Liver (tissue), 9 donors: ENCODE measurements around the gene DCDC2C. TPM values are rescaled to one million over a fixed set of nuclear protein-coding genes. Genes with fewer than 3 reads are reported as not detected.

ENCODE experiments used
- DNase-seq: peaks from one replicate; pipeline ENCODE4 v3.0.0-alpha.2; 2017; ENCODE audit warnings: low spot score
- H3K27ac ChIP-seq, 2 donors: one replicate each; pipeline ENCODE4 v1.7.0; 2013; ENCODE audit warnings: inconsistent platforms in 2 of 2, low read length in 2 of 2, control low read depth in 1 of 2, low read depth in 1 of 2, mild to moderate bottlenecking in 1 of 2
- H3K27me3 ChIP-seq, 4 donors: one replicate each; pipeline versions ENCODE4 v1.6.1 to v1.7.0; 2013; ENCODE audit warnings: low read length in 3 of 4, inconsistent platforms in 1 of 4, mild to moderate bottlenecking in 1 of 4, moderate library complexity in 1 of 4; ENCODE audit not compliant: control insufficient read depth in 4 of 4, insufficient read depth in 4 of 4
- H3K36me3 ChIP-seq, 4 donors: one replicate each; pipeline versions ENCODE4 v1.6.1 to v1.7.0; 2013; ENCODE audit warnings: low read length in 3 of 4, mild to moderate bottlenecking in 3 of 4, low read depth in 1 of 4, moderate library complexity in 1 of 4; ENCODE audit not compliant: control insufficient read depth in 4 of 4, insufficient read depth in 3 of 4
- H3K4me1 ChIP-seq, 4 donors: one replicate each; pipeline versions ENCODE4 v1.6.1 to v1.7.0; 2013; ENCODE audit warnings: low read length in 3 of 4, mild to moderate bottlenecking in 3 of 4, moderate library complexity in 1 of 4; ENCODE audit not compliant: control insufficient read depth in 4 of 4, insufficient read depth in 4 of 4
- H3K4me3 ChIP-seq, 3 donors: one replicate each; pipeline versions ENCODE4 v1.6.1 to v1.7.0; 2013; ENCODE audit warnings: low read length in 3 of 3, control low read depth in 1 of 3, low read depth in 1 of 3, mild to moderate bottlenecking in 1 of 3
- H3K9ac ChIP-seq, 2 donors: one replicate each; pipeline ENCODE4 v1.7.0; 2013; ENCODE audit warnings: low read length in 2 of 2, mild to moderate bottlenecking in 2 of 2, moderate library complexity in 2 of 2, control low read depth in 1 of 2, low read depth in 1 of 2
- H3K9me3 ChIP-seq, 4 donors: one replicate each; pipeline versions ENCODE4 v1.6.1 to v1.7.0; 2013; ENCODE audit warnings: low read length in 3 of 4; ENCODE audit not compliant: control insufficient read depth in 4 of 4
- ATF3 ChIP-seq: IDR thresholded peaks from 2 replicates; pipeline ENCODE4 v1.6.1; 2016; ENCODE audit warnings: antibody characterized with exemption
- CTCF ChIP-seq: fragments of 150-350 bp; IDR thresholded peaks from 2 replicates; pipeline ENCODE4 v1.5.1; 2017; ENCODE audit warnings: improper control_type of control experiment, low read depth, low read length; ENCODE audit not compliant: missing input control
- EGR1 ChIP-seq, 2 donors: IDR thresholded peaks; 2 replicates each; pipeline ENCODE4 v1.6.1; 2016 to 2018; ENCODE audit warnings: antibody characterized with exemption in 2 of 2, low read depth in 2 of 2
- FOXA1 ChIP-seq: IDR thresholded peaks from 2 replicates; pipeline ENCODE4 v1.6.1; 2016; ENCODE audit warnings: antibody characterized with exemption
- FOXA2 ChIP-seq: IDR thresholded peaks from 2 replicates; pipeline ENCODE4 v1.6.1; 2016; ENCODE audit warnings: antibody characterized with exemption
- GABPA ChIP-seq, 2 donors: IDR thresholded peaks in 1 of 2; conservative IDR thresholded peaks in 1 of 2; 2 replicates each; pipeline ENCODE4 v1.6.1; 2016; ENCODE audit warnings: antibody characterized with exemption in 2 of 2, mild to moderate bottlenecking in 1 of 2, moderate library complexity in 1 of 2
- HNF4G ChIP-seq: IDR thresholded peaks from 2 replicates; pipeline ENCODE4 v1.6.1; 2016; ENCODE audit warnings: antibody characterized with exemption
- JUND ChIP-seq, 2 donors: IDR thresholded peaks; 2 replicates each; pipeline ENCODE4 v1.6.1; 2016; ENCODE audit warnings: antibody characterized with exemption in 2 of 2
- MAX ChIP-seq: IDR thresholded peaks from 2 replicates; pipeline ENCODE4 v1.6.1; 2016; ENCODE audit warnings: antibody characterized with exemption
- NR2F2 ChIP-seq: IDR thresholded peaks from 2 replicates; pipeline ENCODE4 v1.6.1; 2016; ENCODE audit warnings: antibody characterized with exemption
- RAD21 ChIP-seq, 2 donors: IDR thresholded peaks; 2 replicates each; pipeline ENCODE4 v1.6.1; 2016; ENCODE audit warnings: antibody characterized with exemption in 2 of 2, mild to moderate bottlenecking in 2 of 2
- REST ChIP-seq: IDR thresholded peaks from 2 replicates; pipeline ENCODE4 v1.6.1; 2016; ENCODE audit warnings: antibody characterized with exemption, mild to moderate bottlenecking
- RXRA ChIP-seq, 2 donors: IDR thresholded peaks; 2 replicates each; pipeline ENCODE4 v1.6.1; 2017 to 2018; ENCODE audit warnings: antibody characterized with exemption in 2 of 2, mild to moderate bottlenecking in 1 of 2
- SP1 ChIP-seq: IDR thresholded peaks from 2 replicates; pipeline ENCODE4 v1.6.1; 2018; ENCODE audit warnings: antibody characterized with exemption, mild to moderate bottlenecking
- TAF1 ChIP-seq: conservative IDR thresholded peaks from 2 replicates; pipeline ENCODE4 v1.6.1; 2016; ENCODE audit warnings: antibody characterized with exemption, mild to moderate bottlenecking
- YY1 ChIP-seq: IDR thresholded peaks from 2 replicates; pipeline ENCODE4 v1.6.1; 2016; ENCODE audit warnings: antibody characterized with exemption, mild to moderate bottlenecking
- WGBS: extraction: QIAGEN DNeasy Blood & Tissue Kit; methylation state at CpG from one replicate; pipeline ENCODE4 v1.1.7; 2013; 5-methylcytosine and 5-hydroxymethylcytosine counted together
- polyA plus RNA-seq, 2 donors: library from polyadenylated mRNA; stranded (reverse) in 1 of 2; unstranded in 1 of 2; fragments of 200-250 nt in 1 of 2; fragments of >200 nt in 1 of 2; fragmentation: Nextera tagmentation in 1 of 2; extraction: Ambion mirVana in 1 of 2; gene quantifications; one replicate each; pipeline versions ENCODE4 v1.2.1 to v1.2.3, GENCODE V29; 2013 to 2015
- total RNA-seq, 2 donors: library from RNA; depleted of rRNA; stranded (reverse); fragments of >200 nt; gene quantifications; one replicate each; pipeline ENCODE4 v1.2.3, GENCODE V29; 2014
- TF ChIP-seq, protein P1 (sequence below): IDR thresholded peaks from 2 replicates; pipeline ENCODE4 v1.6.1; 2016; ENCODE audit warnings: antibody characterized with exemption
- donor health status: healthy.
- donor health status: healthy.
- donor health status: healthy.
- donor health status: healthy.
- donor health status: healthy.

Gene DCDC2C
- total and polyA plus RNA-seq, 4 donors: not detected

DNA sequence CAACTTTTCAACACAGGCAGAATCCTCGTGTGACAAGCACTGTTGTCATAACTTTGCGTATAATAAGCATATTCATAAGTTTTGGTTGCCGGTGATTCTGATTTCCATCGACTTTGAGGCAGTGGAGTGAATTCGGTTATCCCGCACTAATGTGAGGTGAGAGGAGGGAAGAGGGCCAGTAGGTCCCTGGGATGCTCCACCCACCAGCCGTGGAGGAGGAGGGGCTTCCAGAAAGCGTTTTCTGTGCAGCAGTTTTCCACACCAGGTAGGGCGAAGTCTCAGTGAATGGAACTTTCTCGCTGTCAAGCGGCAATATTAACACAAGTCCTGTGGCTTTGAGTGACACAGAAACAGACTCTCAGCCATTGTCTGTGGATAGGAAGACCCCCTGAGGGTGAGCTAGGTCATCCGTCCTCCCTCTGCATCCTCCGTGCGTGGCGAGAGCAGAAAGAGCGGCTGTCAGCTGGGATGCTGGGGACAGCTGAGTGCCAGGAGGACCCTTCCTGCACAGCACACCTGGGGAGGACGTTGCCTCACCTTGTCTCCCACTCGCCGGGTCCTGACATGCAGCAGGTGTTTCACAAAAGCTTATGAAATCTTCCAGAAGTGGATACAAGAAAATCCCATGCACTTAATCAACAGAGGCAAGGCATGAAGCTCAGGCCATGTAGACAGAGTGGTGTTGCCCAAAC is 67.5 kb downstream of the DCDC2C start:
- no peak overlapping the region for H3K27ac ChIP-seq
- no peaks in the 10 kb centered on the region for H3K36me3 ChIP-seq
- no peaks in the 10 kb centered on the region for H3K9me3 ChIP-seq
- no peak overlapping the region for H3K9ac ChIP-seq
- no peaks in the 10 kb centered on the region for H3K4me1 ChIP-seq
- peaks cover 0 to 11% (median 0%) of the 10 kb centered on the region in 4 donors for H3K27me3 ChIP-seq
- TF ChIP-seq MAX: no peak
- TF ChIP-seq ATF3: no peak
- TF ChIP-seq SP1: no peak
- no peak for TF ChIP-seq CTCF
- TF ChIP-seq FOXA2: no peak
- TF ChIP-seq NR2F2: no peak
- no peak for TF ChIP-seq TAF1
- TF ChIP-seq EGR1 (IDR thresholded peaks at IDR 0.05; ENCODE audit: low read depth in 2 of 2): no peak
- TF ChIP-seq HNF4G: no peak
- TF ChIP-seq YY1: no peak
- TF ChIP-seq REST: no peak
- no peak for TF ChIP-seq JUND (IDR thresholded peaks at IDR 0.05)
- no peak for TF ChIP-seq GABPA (IDR thresholded peaks at IDR 0.05 in 1 of 2, conservative IDR thresholded peaks at IDR 0.05 in 1 of 2)
- no peak for DNase-seq
- H3K4me3 ChIP-seq: no peak overlapping the region
- WGBS: 81% methylated on average over 19 of the region's 19 CpGs

DNA sequence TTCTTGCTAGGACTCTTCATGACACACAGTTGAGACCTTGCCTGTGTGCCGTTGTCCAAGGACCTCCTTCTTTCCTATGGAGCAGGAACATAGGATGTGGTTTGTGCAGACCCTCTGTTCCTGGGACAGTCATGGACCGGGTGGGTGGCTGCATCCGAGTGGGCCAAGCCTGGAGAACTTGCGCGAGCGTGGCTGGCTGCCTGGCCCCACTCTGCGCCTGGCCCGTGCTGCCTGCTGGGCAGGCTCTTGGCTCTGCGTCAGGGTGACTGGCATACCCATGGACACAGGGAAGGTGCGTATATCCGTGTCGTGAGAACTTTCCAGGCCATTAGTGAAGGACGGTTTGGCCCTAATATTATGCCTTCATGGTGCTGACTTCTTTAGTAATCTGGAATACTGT is 68.2 kb downstream of the DCDC2C start:
- H3K4me1 ChIP-seq: no peaks in the 10 kb centered on the region
- no peak for DNase-seq
- no peak overlapping the region for H3K9ac ChIP-seq
- H3K9me3 ChIP-seq: no peaks in the 10 kb centered on the region
- no peaks in the 10 kb centered on the region for H3K36me3 ChIP-seq
- TF ChIP-seq JUND (IDR thresholded peaks at IDR 0.05) (no peak), FOXA1 (no peak), NR2F2 (no peak), RXRA (IDR thresholded peaks at IDR 0.05) (no peak), GABPA (IDR thresholded peaks at IDR 0.05 in 1 of 2, conservative IDR thresholded peaks at IDR 0.05 in 1 of 2) (no peak), SP1 (no peak), CTCF (no peak), ATF3 (no peak), RAD21 (IDR thresholded peaks at IDR 0.05) (no peak), EGR1 (IDR thresholded peaks at IDR 0.05; ENCODE audit: low read depth in 2 of 2) (no peak), YY1 (no peak), TAF1 (no peak)
- TF ChIP-seq, protein P1, sequence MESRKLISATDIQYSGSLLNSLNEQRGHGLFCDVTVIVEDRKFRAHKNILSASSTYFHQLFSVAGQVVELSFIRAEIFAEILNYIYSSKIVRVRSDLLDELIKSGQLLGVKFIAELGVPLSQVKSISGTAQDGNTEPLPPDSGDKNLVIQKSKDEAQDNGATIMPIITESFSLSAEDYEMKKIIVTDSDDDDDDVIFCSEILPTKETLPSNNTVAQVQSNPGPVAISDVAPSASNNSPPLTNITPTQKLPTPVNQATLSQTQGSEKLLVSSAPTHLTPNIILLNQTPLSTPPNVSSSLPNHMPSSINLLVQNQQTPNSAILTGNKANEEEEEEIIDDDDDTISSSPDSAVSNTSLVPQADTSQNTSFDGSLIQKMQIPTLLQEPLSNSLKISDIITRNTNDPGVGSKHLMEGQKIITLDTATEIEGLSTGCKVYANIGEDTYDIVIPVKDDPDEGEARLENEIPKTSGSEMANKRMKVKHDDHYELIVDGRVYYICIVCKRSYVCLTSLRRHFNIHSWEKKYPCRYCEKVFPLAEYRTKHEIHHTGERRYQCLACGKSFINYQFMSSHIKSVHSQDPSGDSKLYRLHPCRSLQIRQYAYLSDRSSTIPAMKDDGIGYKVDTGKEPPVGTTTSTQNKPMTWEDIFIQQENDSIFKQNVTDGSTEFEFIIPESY: no peak
- WGBS: 87% methylated on average over 13 of the region's 13 CpGs
- H3K4me3 ChIP-seq: no peak overlapping the region
- no peak overlapping the region for H3K27ac ChIP-seq
- peaks cover 0 to 15% (median 0%) of the 10 kb centered on the region in 4 donors for H3K27me3 ChIP-seq
